HL-60 (cell line): ENCODE measurements around the gene NCS1.

Experiments used
- DNase-seq, 2 experiments: peaks; one replicate each; pipeline ENCODE4 v3.0.0-alpha.2; 2010 to 2020; ENCODE audit warnings: low read depth in 1 of 2, low spot score in 1 of 2
- H3K27ac ChIP-seq: fragments of 250-450 bp; sonication (Bioruptor Pico); replicated peaks from 2 replicates; pipeline ENCODE4 v1.5.1; 2020; ENCODE audit warnings: mild to moderate bottlenecking, moderate library complexity
- H3K27me3 ChIP-seq: fragments of 250-450 bp; sonication (Bioruptor Pico); 2 replicates; pipeline ENCODE4 v1.5.1; 2021; ENCODE audit warnings: mild to moderate bottlenecking, moderate library complexity; ENCODE audit not compliant: insufficient read depth, poor library complexity, severe bottlenecking
- H3K4me3 ChIP-seq: replicated peaks from 2 replicates; pipeline ENCODE4 v1.5.1; 2011; ENCODE audit warnings: mild to moderate bottlenecking, control low read depth, low read length; ENCODE audit not compliant: insufficient read depth
- CTCF ChIP-seq: IDR thresholded peaks from one replicate; pipeline ENCODE4 v1.5.1; 2011; ENCODE audit warnings: low read length, control low read depth, inconsistent platforms; ENCODE audit not compliant: insufficient read depth
- GABPA ChIP-seq: IDR thresholded peaks from 2 replicates; pipeline ENCODE4 v1.6.1; 2012; ENCODE audit warnings: low read depth
- POLR2AphosphoS5 ChIP-seq: IDR thresholded peaks from 2 replicates; pipeline ENCODE4 v1.6.1; 2012; ENCODE audit warnings: low read depth
- REST ChIP-seq: IDR thresholded peaks from 2 replicates; pipeline ENCODE4 v1.6.1; 2012; ENCODE audit warnings: low read depth; ENCODE audit not compliant: insufficient replicate concordance
- SPI1 ChIP-seq: IDR thresholded peaks from 2 replicates; pipeline ENCODE4 v1.6.1; 2012; ENCODE audit warnings: low read depth, mild to moderate bottlenecking, borderline replicate concordance

Gene NCS1

GRCh38 chr9:130174025-130174424 is 1.8 kb downstream of the NCS1 start:
- no peak for TF ChIP-seq POLR2AphosphoS5
- no peak for TF ChIP-seq REST
- no peak for TF ChIP-seq SPI1
- no peak for TF ChIP-seq CTCF
- no peak for TF ChIP-seq GABPA
- Histone ChIP-seq H3K27me3 (peaks cover 30% of the 10 kb centered on the region), H3K27ac (no peak overlapping the region), H3K4me3 (no peak overlapping the region)
- DNase-seq: no peak

DNA sequence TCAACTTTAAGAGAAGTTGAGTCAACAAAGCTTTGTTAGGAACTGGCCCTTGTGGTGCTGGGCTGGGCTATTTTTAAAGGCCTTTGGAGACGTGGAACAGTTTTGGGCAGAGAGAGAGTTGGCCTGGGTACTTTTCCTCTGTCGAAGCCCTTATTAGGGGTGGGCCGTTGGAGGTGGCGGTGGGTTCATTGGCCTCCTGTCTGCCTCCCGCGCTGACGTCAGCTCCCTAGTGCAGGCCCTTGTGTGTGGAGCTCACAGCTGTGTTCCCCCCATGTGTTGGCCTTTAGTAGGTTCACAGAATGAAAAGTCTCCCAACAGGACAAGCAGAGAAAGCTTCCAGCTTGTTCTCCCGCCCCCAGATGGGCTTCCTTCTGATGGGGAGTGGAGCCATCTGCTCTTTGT is 2.7 kb downstream of the NCS1 start:
- Histone ChIP-seq H3K4me3 (no peak overlapping the region), H3K27ac (no peak overlapping the region), H3K27me3 (peaks cover 28% of the 10 kb centered on the region)
- no peak for TF ChIP-seq GABPA
- TF ChIP-seq CTCF: no peak
- no peak for TF ChIP-seq POLR2AphosphoS5
- TF ChIP-seq SPI1: no peak
- TF ChIP-seq REST: no peak
- DNase-seq: no peak

DNA sequence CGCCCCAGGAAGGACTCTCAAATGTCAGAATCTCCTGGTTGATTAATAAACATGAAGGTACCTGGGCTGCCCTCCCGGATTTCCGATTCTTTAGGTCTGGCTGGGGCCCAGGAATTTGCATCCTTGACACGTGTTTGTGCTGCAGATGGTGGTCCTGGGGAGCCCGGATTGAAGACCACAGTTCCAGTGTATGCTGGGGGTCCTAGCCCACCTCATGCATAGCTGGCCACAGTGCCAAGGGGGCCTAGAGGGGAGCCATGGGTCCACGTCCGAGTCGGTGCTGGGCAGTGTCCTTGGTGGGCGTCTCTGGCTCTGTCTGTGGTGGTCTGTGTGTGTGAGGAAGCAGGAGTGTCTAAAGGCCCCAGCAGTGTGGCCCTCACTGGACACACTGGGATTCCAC is 3.2 kb downstream of the NCS1 start:
- peaks cover 29% of the 10 kb centered on the region for H3K27me3 ChIP-seq
- no peak overlapping the region for H3K27ac ChIP-seq
- no peak overlapping the region for H3K4me3 ChIP-seq
- DNase-seq: no peak
- TF ChIP-seq POLR2AphosphoS5: no peak
- no peak for TF ChIP-seq CTCF
- TF ChIP-seq GABPA: no peak
- TF ChIP-seq SPI1: no peak
- TF ChIP-seq REST: no peak
